HG03135 (cell line): Measurements from ENCODE around the gene CFAP97.
A peak's percentile ranks its signal among the peaks of the same experiment; 100 is the strongest.
"Not testable (repeated sequence)": the region's sequence is repeated elsewhere in the genome, so short reads cannot be mapped to it uniquely, and the experiment has no call there.

Source experiments
- ATAC-seq: cut with Tn5 transposase; IDR thresholded peaks from one replicate; pipeline ENCODE4 v1.9.1; 2021; ENCODE audit warnings: mild to moderate bottlenecking, moderate library complexity; ENCODE audit not compliant: unreplicated experiment

CFAP97 gene

DNA sequence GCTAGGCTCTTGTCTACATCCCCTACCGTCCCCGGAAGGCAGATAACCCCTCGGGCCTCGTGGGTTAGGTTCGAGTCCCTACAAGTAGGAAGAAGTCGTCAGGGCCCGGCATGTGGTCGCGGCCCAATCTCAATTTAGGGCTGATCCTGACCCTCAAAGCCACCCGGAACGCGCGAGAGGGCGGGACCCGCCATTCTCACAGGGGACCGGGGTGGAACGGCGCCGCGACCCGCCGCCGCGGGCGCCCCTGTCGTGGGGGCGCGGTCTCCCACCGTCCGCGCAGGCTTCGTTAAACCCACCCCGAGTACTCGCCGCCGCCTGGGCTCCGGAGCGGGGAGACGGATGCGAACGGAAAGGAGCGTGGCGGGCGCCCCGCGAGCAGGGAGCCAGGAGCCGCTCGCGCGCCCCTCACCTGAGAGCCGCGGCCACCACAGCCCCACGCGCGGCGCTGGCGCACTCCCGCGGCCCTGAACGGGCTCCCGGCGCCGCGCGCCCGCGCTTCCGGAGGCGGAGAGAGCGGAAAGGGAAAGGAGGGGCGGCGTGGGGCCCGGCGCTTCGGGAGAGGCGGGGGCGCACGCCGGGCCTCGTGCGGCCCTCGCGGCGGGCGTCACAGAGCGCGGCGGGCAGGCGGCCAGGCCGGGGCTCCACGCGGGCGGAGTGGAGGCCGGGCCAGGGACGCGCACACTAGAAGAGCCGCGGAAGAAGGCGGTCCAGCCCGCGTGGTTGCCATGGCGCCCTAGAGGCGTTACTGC is at the start of gene CFAP97:
Gene CFAP97, minus strand, starts transcription at position 515 of the 752 bp plus-strand sequence. CDS start 12,804 bp downstream, outside the sequence.
- ATAC-seq, result peak; percentile 74

DNA sequence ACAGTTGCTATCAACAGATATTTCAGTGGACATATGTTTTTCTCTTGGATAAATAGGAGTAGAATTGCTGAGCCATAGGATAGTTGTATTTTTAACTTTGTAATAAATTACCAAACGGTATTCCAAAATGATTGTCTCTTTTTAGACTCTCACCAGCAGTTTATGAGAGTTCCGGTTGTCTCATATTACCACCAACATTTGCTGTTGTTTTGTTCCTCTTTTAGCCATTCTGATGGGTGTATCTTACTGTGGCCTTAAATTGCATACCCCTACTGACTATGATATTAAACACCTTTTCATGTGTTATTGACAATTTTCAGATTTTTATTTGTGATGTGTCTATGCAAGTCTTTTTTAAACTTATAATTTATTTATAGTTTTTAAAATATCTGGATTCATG is 45.3 kb upstream of the CFAP97 start:
- ATAC-seq, result no peak

DNA sequence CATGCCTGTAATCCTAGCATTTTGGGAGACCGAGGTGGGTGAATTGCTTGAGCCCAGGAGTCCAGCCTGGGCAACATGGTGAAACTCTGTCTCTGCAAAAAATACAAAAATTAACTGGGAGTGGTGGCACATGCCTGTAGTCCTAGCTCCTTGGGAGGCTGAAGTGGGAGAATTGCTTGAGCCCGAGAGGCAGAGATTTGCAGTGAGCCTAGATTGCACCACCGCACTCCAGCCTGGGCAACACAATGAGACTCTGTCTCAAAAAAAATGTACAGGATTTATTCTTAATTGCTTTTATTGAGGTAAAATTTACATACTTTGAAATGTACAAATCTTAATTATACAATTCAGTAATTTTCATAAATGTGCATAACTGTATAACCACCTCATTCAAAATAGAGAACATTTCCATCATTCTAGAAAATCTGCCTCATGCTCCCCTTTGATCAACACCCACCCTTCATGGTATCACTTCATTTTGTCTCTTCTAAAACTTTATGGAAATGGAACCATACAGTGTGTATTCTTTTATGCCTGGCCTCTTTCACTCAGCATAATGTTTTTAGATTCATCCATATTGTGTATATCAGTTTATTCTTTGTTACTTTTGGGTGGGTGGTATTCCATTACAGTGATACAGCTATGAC is 44.7 kb upstream of the CFAP97 start:
- no peak for ATAC-seq

DNA sequence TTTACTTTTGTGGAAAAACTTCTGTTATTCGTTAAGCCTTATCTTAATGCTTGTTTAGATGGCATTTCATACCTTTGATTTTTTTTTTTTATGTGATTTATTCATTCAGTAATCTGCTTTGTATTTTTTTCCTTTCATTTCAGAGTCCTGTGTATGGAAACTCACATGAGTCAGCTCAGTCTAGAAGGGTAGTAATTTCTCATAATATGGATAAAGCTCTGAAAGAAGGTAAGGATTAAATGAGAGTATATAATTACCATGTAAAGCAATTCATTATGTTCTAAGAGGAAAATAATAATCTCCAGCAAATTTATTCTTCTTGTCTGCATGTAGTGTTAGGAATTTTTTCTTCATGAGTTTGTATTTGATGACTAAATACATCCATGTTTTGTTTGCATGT is 43.4 kb upstream of the CFAP97 start:
- no peak for ATAC-seq

DNA sequence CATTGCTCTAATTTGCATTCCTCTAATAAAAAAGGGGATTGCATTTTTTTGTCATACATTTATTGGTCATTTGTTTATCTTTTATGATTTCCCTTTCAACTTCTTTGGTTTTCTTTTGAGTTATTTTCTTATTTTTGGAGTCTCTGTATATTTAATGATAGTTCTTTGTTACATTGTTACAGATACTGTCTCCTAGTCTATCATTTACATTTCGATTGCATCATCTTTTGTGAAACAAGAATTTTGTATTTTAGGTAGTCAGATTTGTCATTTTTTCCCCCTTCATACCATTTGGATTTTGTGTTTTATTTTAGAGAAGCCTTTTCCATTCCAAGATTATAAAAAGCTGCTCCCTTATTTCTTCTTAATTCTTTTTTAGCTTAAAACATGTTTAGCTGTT is 42.7 kb upstream of the CFAP97 start:
- no peak for ATAC-seq

DNA sequence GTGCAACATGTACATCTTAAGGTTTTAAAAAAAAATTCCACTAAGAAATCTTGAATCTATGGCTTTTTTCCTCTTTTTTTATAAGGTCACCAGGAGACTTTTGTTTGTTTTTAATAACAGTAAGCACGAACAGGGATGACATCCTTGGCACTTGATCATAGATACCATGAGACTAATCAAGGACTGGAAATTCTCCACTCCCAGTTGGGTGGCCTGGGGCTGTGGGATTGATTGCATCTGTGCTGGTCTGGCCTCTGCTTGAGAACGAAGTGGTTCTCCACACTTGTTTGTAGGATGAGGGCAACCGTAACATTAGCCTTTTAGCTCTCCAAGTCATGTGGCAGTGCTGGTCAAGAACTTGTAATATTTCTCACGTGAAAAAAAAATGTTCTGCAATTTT is 41.0 kb upstream of the CFAP97 start:
- no peak for ATAC-seq

DNA sequence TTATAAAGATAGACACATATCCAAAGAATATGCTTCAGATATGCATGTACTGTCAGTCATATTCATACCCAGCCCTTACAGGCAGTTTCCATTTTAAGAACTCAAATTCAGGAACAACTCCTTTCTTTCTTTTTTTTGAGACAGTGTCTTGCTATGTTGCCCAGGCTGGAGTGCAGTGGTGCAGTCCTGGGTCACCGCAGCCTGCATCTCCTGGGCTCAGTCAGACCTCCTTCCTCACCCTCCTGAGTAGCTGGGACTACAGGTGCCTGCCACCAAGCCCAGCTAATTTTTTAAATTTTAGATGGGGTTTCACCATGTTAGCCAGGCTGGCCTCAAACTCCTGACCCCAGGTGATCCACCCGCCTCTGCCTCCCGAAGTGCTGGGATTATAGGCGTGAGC is 40.1 kb upstream of the CFAP97 start:
- no peak for ATAC-seq

DNA sequence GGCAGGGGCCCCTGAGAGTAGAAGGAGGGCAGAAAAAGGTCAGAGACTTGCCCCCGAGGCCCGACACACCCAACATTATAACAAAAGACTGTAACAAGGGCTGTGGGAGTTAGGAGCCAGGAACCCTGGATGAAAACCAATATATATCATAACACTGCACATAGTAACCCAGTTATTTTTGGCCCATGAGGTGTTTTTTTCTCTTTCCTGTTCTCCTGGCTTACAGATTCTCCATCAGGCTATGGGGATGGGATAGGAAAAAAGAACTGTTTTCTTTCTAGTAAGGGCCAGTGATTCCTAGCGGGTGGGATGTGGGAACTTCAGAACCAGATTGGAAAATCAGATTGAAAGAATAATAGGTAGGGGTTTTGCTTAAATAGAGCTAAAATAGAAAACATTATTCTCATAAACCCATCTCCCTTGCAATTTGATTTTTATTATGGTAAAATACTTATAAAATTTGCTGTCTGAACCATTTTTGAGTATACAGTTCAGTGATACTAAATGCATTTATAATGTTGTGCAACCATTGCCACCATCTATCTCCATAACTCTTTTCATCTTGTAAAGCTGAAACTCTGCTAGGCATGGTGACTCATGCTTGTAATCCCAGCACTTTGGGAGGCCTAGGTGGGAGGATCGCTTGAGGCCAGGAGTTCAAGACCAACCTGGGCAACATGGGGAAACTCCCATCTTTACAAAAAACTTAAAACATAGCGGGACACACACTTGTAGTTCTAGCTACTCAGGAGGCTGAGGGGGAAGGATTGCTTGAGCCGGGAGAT is 39.1 kb upstream of the CFAP97 start:
- no peak for ATAC-seq

DNA sequence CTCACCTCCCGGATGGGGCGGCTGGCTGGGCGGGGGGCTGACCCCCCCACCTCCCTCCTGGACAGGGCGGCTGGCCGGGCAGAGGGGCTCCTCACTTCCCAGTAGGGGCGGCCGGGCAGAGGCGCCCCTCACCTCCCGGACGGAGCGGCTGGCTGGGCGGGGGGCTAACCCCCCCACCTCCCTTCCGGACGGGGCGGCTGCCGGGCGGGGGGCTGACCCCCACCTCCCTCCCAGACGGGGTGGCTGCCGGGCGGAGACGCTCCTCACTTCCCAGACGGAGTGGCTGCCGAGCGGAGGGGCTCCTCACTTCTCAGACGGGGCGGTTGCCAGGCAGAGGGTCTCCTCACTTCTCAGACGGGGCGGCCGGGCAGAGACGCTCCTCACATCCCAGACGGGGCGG is 36.7 kb upstream of the CFAP97 start:
- ATAC-seq, result not testable (repeated sequence)

DNA sequence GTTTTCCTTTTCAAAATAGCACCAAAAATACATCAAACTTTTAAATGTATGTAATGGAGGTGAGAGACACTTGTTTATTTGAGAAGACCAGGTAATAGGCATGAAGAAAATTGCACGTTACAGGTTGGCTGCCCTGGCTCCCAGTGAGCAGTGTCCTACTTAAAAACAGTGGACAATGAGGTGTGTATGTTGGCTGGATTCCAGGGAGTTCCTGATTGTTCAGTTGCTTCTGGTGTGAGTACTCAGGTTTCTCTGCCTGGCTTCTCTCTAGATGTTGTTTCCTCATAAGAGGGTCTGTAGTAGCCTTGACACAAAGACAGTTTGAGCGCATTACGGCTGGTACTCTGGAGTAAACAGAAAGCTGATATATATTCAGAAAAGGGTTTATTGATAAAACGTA is 35.0 kb upstream of the CFAP97 start:
- no peak for ATAC-seq

DNA sequence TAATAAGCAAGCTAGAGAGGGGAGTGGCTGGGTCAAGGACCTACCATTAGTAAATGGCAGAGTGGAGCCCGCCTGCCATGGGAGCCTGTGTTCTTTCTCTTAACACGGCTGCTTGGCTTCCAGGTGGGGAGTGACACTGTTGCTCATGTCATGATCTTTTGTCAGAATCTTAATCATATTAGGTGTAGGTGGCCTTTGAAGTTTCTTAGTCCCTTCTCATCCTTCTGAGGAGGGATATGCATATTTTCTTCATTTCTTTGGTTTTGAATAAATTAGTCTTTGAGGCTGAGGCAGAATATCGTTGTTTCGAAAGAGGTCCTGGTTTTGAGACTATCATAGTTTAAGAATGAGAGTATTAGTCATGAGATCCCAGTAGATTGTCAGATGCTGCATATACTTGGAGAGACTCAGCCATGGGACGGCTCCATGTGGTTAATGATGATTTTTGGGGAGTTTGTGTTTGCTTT is 34.4 kb upstream of the CFAP97 start:
- no peak for ATAC-seq

DNA sequence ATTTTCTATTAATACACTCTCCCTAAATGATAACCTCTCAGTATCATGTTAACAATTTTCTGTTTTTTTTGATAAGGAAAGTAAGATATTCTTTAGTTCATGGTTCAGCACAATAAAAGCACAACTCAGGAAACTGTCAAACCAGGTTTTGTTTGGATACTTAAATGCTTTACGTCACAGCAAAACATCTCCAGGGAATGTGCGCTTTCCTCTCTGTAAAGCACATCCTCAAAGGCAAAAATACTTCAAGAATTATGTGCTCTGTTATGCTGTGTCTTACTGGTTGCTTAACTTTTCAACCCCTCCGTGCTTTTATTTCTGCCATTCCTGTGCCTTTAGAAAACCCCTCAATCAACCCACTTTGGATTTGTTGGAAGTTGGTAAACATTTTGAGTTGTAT is 33.4 kb upstream of the CFAP97 start:
- ATAC-seq, result no peak

DNA sequence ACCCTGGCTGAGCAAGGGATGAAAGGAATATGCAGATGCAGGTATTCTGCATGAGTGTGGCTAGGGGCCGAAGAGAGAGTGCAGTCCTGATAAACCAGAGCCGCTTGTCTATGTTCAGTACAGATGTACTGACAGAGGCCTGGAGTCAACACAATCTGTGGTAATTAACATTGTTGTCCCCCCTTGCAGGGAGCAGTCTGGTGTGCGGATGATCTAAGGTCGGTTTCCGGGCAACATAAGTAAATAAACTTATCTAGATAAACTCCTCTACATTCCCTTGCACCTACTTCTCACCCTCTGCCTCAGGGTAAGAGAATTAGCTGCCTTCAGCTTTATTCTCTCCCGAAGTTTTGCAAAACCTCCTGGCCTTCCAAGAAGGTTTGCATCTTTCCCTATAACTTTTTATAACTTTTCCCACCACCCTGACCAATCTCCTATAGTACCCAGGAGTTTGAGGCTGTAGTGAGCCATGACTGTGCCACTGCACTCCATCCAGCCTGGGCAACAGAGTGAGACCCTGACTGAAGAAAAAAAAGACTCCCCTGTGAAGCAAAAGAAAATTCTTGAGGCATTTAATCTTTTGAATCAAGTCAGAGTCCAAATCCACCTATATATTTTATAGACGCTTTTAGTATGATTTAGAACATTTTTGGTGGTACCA is 32.2 kb upstream of the CFAP97 start:
- ATAC-seq, result no peak

DNA sequence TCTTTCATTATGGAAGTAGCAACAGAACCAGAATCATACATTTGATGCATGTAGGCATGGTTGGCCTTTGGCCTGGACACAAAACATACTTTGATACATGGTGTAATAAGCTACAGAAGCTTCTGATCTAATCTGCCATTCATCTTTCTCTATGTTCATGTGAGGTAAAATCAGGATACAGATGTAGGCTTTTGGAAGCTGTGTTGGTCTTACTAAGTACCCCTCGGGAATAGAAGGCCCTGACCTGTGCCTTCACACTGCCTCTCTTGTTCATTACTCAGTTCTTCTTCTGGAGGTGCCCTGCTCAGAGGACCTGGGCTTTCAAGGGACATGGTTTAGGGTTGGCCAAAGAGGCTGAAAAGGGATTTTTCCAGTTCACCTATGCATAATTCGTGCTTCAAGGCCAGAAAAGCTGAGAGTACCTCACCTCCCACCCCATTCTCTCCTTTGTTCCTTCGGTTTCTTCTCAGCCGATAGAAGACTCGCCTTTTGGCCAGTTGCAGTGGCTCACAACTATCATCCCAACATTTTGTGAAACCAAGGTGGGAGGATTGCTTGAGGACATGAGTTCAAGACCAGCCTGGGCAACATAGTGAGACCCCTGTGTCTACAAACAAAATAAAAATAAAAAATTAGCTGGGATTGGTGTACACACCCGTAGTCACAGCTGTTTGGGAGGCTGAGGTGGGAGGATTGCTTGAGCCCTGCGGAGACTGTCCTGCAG is 31.5 kb upstream of the CFAP97 start:
- no peak for ATAC-seq

DNA sequence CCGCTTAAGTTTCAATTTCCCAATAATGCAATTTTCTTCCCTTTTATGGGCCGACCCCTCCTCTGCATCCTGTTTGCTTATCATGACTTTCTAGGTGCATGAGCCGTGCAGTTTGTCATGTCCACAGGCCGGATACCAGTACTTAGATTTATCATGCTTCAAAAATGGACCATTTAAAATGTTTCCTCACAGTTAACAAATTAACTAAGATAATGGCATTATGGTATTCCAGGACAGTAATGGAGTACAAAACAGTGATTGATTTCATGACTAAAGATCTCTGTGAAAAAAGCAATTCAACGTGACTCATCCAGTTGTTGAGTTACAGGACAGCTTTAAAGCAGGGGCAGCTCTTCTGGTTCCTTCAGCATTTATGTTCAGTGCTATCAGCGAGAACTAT is 28.6 kb upstream of the CFAP97 start:
- no peak for ATAC-seq

DNA sequence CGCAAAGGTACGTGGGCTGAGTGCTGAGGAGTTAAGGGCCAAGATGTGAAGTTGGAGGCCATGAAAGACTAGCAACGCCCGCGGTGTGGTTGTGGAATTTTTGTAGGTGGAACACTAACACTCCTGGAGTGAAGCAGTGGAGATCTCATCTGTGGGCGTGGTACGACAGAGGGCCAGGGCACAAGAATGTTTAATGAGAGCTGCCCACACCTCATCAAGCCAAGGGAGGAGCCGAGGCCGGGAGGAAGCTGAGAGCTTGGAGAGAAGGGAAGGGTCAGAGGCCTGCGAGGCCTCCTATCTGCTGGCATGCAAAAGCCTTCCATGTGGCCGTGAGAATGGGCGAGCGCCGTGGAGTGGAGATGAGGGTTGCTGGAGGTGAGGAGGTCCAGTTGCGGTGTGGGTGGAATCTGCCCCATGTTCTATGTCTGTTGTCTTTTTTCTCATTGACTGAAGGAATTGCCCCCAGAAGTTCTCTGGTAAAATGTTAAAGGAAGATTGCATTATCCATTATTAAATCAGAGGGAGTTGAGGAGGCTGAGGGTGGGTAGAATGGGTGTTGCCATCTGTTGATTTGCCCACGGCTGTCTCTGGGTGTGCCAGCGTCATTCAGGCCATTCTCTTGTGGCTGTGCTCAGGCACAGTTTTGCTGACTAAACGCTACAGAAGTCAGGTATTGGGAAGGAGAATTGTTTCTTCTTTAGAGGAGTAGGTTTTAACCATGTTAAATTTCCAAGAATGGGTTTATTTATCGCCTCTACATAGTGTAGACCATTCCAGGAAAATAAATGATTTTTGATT is 25.4 kb upstream of the CFAP97 start:
- no peak for ATAC-seq

DNA sequence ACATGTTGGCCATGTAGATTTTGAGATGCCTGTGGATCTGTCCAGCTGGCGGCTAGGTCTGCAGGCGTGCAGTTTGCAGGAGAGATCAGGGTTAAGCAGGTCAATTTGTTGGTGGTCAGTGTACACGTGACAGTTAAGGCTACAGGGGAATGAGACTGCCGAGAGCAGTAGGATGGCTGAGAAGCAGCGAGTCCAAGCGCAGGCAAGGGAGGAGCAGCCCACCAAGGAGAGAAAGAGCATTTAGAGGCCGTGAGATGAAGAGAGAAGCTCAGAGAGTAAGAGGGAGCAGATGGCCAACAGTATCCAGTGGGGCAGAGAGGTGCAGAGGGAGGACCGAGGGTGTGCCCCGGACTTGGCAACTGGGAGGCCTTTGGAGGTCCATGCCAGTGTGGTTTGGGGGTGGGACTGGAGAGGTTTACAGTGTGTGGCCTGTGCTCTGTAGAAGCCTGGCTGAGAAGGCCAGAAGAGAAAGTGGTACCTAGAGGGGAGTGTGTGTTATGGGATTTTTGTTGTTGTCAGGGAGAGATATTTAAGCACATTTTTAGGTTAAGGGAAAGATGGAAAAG is 24.0 kb upstream of the CFAP97 start:
- ATAC-seq, result no peak

DNA sequence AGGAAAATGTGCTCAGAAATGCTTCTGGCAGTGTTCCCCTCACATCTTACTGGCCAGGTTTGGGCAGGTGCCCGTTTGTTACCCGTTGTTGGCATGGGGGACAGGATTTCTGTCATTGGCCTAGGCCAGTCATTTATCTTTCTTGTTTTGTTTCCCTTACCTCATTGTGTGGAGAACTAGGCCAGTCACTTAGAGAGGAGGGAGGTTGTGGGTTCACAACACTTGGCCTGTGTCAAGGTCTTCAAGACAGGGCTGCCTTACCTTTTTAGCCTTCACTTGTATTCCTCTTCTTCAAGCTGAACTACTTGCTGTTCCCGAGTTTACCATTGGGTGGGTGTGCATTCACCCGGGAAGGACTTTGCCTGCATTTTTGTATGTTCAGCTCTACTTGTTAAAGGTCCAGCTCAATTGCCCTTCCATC is 23.3 kb upstream of the CFAP97 start:
- ATAC-seq, result no peak

DNA sequence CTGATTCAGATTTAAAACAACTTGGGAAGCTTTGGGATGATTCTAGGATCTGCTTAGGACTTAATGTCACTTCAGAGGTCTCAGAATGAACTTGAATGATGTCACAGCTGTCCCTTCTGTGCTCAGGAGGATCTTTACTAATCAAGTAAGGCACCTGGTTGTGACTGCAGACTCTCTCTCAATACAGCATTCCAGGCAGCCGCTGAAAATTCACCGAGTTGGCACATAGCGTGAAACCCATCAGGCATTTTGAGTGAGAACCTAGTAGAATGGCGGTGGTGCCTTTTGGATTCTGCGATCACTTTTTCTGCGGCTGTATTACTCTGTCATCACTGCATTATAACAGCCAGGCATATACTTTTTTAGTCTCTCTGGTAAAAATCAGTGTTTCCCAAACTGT is 22.1 kb upstream of the CFAP97 start:
- no peak for ATAC-seq
